T-helper 9 cell (primary cell): Measurements from ENCODE around the gene FNDC3B.
A peak's percentile ranks its signal among the peaks of the same experiment; 100 is the strongest.

Experiments
- DNase-seq: peaks from one replicate; pipeline ENCODE4 v3.0.0-alpha.2; 2020

Gene FNDC3B

DNA sequence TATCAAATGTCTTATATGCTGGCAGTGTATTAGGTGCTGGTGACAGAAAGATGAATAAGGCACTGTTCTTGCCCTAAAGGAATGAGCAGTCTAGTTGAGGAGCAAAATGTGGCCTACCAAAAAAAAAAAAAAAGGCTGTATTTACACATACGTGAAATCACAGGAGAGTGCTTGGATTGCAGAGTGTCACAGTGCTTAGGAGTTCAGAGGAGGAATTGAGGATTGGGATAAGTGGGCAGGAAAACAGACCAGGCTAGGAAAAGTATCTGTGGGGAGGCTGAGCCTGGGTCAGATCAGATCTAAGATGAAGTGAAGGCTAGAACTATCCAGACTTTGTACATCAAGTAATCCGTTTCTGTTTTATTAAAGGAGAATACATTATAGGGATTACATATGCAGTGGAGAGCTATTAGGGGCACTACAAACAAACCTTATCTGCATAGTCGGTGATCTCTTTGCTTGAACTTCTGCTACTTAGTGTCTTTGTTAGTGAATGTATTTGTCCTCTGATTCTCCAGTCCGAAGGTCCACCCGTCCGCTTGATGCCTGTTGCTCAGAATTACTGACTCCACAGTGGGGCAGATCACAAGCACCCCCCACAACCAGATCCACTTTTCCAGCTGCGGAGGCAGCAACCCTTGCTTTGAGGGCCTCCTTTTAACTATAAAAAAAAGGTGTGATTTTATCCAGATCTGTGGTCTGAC, 80.0 kb downstream of the FNDC3B start:
- no peak for DNase-seq

DNA sequence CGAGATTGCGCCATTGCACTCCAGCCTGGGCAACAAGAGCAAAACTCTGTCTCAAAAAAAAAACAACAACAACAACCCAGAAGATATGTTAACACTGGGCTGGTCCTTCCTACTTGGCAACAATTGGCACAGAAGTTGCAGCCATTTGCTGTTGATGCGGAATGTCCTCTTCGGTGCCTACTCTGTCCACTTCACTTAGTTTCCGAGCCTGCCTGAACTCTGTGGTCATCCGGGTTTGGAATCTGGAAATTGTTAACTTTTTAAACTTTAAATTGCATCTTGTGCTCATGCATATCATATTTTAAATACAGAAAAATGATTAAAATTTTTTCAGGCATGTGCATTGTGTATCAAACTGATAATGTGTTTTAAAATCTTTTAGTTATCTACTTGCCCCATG, 81.5 kb downstream of the FNDC3B start:
- DNase-seq, result no peak

DNA sequence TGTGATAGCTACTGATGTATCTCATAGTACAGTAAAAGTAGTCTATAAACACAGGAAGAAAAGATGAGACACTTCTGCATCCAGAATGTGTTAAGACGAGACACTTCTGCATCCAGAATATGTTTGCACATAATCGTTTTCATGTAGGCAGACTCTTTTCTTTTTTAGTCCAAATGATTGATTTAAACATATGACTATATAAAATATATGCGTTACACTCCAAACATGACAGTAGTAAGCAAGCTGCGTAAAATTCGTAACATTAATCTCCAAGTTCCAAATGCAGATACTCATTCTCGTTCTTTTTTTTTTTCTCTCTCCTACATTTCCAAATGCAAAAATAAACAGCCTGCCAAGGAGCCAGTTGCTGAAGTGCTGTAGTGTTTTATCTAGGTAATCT, 82.6 kb downstream of the FNDC3B start:
- DNase-seq, result no peak

DNA sequence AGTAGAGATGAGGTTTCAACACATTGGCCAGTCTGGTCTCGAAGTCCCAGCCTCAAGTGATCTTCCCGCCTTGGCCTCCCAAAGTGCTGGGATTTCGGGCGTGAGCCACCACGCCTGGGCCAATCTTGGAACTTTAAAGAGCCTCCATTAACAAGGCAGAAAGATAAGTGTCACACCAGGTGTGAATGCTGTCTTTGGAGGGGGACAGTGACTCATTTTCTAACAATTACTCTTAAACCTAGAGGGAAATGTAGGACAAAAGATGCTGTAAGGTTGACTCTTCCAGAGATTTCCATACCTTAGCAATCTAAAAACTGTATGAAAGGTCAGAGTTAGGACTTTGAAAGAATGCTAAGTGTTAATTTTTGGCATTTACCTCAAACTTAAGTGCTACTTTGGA, 84.9 kb downstream of the FNDC3B start:
- no peak for DNase-seq

DNA sequence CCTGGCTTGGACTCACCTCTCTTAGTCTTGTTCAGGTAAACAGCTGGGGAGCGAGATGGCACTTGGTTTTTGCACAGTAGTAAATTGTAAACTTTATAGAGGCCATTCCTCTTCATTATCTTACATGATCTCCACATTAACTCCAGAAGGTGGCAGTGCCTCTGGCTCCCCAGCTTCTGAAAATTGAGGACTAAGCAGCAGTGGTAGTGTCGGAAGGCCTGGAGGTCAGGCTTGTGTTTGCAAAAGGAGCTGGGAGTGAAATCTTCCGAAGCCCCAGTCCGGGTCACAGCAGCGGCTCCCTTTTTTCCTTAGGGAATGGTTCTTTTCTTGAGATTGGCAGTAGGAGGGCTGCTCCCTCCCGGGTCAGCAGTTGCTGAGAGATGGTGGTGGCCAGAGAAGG, 85.7 kb downstream of the FNDC3B start:
- DNase-seq, result no peak

DNA sequence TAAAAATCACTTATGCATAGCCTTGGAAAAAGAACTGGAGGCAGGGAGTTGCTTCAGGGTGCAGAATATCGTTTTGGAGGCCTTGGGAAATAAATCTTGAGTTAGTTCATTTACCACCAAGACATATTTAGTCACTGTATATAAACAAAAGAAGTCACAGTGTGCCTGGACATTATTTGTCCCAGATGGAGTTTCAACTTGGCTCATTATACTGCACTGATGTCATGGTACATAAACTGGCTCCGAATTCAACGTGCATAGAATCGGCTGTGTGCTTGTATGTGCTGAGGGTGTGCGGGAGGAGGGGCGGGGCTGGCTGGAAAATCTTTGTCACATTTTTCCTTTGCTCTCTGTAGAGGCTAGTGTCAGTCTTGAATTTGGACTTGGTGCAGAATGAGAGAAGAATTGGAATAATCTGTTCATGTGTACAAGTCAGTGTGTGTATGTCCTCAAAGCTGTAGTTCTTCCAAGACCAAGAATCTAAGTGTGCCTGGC, 86.6 kb downstream of the FNDC3B start:
- DNase-seq, result no peak

DNA sequence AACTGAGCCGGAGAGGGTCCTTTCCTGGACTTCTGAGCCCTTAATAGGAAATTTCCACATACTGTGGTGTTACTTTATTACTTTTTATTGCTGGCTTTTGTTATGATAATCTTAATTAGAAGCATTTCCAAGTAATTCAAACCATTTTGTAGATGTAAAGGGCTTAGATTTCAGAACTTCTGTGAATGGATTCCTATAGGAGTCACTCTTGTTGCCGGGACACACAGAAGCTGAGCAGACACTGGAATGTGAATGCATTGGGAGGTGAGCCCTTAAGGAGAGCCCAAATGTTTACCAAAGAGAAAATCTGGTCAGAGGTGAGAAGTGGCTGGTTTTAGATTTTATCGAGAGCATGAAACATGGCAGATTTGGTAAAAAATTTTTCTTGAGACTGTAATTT, 87.4 kb downstream of the FNDC3B start:
- DNase-seq, result no peak

DNA sequence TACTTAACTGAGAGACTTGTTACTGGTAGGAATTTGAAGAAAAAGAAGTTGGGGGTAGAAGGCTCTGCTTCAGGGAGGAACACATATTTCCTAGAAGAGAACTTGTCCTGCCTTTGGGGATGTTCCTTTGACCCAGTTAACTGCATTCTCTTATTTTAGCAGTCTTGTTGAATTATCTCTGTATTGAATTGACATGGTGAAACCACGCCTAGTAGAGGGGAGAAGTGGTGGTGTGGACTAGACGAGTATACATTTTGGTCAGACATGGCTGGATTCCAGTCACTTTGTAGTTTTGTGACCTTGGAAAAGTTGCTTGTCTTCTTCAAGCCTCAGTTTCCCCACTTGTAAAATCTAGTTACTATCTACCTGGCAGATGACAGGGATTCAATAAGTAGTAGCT, 87.8 kb downstream of the FNDC3B start:
- DNase-seq, result no peak

DNA sequence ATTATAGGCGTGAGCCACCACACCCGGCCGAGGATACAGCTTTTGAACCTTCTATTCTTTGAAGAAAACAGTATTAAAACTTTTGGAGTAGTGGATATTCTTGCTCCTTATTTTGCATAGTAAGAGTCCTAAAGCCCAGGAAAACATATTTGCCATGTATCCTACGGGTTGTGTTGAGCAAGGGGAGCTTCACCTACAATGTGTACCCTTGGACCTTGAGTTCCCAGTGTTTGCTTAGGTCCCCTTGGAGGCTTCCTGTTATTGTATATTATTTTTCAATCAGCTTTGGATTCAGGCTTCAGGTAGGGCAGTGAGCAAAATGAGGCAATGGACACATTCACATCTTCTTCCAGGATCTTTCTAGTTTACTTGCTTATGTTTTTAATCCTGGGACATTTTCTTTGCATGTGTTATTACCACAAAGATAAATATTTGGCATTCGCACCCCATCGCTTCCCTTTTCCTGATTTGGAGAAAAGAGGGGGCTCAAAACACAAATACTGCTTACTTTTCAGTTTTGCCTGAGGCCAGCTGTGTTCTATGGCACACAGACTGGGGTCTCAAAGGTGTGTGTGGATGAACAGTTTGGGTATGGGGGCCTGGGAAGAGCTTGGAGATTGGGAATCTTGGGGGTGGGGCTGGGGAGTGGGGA, 88.7 kb downstream of the FNDC3B start:
- DNase-seq, result no peak

DNA sequence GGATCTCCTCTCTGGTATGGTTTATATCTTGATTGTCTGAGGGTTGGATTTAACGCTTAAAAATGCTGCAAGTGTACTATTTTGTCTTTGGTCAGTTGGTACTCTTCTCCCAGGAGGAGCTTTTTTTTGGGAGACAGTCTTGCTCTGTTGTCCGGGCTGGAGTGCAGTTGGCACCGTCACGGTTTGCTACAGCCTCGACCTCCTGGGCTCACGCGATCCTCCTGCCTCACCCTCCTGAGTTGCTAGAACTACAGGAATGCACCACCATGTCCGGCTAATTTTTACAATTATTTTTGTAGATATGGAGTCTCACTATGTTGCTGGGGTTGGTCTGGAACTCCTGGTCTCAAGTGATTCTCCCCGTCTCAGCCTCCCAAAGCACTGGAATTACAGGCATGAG, 89.5 kb downstream of the FNDC3B start:
- no peak for DNase-seq

DNA sequence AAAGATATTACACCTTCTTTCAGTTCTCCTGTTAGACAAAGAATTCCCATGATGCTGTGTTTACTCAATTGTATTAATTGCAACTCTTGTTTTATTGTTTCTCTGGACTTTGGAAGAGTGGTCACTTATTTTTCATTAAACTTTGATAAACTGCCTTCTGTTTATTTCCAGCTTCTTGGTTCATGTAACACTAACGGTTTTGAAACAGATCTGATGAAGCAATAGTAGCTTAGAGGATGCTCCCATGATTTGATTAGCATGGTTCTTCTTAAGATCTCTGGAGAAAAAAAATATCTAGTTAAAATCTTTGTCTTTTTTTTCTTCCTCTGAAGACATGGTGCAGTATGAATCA, 90.1 kb downstream of the FNDC3B start:
- DNase-seq, result no peak

DNA sequence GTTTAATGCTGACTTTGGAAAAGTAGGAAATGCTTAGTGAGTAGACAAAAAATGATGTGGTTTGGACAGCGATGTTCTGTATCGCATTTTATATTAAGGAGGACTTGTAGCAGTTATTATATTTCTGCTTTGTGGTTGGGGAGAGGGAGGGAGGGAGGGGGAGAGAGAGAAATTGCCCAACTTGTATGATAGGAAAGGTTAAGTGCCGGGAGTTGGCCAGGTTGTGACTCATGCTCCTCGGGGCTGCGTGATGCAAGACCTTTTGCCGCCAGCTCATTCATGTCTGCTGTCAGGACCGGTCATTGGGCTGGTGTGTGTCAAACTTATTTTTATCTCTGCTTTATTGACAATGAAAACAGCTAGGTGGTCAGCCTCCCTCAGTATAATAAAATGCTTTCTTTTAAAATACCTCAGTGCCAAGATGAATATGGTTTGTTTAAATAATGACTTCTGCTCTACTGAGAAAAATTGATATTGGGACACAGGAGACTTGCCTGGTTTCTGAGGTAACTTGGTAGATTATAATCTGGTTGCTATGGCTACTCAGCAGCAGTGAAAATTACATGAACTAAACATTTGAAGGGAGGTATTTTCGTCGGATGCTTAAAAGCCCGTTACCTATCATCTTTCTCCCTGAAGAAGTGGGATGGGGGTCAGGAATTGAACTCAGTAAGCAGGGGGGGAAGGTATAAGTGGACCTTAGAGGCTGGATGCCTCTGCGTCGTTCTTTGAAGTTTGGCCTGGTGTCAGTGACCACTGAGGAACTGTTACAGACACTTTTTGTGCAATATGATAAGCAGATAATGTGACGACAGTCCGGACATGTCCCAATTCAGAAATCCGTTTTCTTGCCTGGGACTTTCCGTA, 90.7 kb downstream of the FNDC3B start:
- peak; percentile 52 for DNase-seq

DNA sequence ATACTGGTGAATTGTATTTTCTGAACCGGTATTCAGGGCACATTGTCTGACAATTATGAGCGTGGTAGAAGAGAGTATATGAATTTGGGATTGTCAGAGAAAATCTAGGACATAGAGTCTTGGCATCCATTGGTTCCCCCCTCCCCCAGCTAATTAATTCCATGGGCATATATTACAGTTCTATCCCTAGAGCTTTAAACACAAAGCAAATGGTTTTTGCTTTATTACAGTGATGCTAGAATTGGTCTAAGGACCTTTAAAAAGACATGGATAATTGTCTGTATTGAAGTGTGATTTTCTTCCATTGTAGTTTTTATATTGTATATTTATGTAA, 91.3 kb downstream of the FNDC3B start:
- DNase-seq, result no peak

DNA sequence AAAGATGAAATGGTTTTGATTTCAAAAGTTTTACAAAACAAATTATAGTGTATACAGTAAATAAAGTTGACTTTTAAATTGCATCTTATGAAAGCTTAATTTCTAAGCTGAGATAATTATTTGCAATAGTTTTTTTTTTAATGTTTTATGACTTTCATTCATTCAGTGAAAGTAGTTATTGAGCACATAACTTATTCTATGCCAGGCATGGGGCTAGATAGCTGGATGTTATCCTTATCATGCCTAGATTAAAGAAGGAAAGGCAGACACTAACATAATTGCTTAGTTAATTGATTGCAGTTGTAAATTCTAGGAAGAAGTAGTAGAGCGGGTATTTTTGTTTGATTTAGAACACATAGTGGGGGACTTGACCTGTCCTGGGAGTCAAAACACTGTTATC, 92.4 kb downstream of the FNDC3B start:
- no peak for DNase-seq

DNA sequence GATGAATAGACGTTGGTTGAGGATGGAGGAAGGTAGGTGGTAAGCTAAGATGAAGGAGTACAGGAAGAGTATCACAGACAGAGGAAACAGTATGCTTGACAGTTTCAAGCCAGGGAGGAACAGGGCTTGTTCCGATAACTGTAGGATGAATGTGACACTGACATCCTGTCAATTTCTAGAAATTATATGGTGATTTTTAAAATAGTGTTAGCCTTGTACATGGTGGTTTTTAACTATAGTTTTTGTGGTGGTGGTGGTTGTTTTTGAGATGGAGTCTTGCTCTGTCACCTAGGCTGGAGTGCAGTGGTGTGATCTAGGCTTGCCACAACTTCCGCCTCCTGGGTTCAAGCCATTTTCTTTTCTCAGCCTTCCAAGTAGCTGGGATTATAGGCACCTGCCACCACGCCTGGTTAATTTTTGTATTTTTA, 92.8 kb downstream of the FNDC3B start:
- no peak for DNase-seq

DNA sequence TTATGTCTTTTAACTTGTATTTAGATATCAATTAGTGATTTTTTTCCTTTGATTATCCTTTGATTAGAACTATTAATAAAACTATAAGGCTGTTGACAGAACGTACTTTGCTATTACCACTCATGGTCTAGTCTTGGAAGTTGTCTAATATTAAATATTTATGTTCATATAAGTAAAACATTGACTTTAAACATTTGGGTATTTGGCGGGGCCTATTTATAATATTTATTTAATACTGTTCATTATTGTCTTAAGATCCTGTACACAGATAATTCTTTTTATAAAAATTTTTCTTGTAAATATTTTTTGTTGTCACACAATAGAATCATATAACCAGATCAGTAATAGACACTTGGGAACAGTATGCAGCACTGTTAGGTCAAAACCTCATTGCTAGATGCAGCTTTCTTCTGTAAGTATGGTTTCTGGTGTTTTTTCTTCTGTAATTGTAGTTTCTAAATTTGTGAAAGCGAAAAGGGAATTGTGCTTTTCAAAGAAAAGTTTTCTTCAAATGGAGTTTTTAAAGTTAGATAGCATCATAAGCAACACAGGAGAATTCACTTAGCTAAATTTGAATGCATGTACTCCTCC, 93.4 kb downstream of the FNDC3B start:
- DNase-seq, result no peak

DNA sequence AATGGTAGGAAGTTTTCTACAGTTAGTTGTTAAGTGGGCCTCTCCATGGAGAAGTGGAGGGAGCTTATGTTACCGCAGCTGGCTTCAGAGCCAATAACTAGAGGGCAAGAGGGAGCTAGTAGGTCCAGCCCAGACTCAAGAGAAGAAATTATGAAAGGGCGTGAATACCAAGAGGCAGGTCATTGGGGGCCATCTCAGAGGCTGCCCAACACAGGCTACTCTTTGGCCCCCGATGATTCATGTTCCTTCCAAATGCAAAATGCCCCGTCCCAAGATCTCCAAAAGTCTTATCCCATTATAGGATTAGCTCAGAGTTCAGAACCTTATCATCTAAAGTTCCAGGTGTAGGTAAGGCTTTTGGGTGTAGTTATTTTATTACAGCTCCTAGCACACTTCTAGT, 94.5 kb downstream of the FNDC3B start:
- DNase-seq, result no peak

DNA sequence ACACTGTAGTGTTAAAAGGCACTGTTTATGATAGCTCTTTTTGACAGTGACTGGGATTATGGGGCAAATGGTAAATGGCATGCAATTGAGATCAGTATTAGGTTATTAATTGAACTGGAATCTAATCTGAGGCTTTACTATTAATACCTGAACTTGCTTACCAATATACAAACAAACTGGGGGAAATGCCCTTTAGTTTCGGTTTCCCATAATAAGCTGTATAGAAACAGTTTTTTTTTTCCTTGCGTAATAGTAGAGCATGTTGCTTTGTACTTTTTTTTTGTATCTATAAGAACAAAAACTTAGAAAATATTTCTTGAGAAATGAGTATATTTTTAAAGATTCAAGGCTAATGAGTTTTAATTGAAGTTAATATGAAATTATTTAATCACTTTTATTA, 95.0 kb downstream of the FNDC3B start:
- no peak for DNase-seq

DNA sequence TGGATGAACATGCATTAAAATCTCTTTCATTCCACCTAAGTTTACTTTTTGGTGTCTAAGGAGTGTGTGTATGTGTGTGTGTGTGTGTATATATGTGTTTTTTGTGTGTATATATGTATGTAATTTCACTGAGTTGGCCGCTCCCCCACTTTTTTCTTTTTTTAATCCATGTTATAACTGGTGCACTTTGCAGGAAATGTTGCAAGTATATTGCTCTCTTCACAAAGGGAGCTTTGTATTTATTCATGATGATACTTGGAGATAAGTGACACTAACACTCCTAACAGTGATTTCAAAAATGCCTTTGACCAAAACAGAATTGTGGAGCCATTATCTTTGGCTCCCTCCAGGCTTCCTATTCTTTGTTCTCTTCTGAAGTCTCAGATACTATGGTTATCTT, 95.8 kb downstream of the FNDC3B start:
- no peak for DNase-seq

DNA sequence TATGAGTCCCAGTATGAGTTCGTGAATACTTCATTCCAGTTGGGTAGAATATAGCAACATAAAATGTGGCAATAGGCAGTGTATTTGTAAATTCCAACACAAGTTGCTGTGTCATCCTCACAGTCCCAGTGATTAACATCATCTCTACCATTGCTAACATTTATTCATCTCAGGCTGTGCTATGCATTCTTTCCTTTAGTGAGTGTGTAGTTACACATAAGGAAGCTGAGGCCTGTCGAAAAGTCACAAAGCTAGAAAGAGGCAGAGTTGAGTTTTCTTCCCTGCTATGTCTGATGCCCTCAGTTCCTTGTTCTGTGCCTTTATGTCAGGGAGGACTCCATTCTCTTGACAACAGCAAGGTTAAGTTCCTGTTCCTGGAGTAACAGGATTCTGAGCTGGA, 96.4 kb downstream of the FNDC3B start:
- DNase-seq, result no peak

DNA sequence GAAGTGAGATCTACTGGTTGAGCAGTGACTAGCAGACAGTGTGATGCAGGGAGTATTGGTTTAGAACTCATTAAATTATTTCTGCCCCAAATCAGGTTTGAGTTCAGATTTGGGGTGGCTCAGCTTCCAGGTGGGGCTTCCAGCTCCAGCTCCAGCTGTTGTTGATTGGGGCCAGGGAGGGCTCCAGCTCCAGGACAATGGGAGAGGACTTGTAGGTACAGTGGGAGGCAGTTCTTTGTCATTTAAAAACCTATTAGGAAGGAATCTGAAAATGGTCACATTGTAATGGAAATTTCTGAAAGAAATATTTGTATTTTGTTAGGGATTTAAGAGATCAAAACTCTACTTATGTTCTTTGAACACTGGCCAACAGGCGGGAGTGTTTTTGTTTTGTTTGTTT, 97.0 kb downstream of the FNDC3B start:
- no peak for DNase-seq

DNA sequence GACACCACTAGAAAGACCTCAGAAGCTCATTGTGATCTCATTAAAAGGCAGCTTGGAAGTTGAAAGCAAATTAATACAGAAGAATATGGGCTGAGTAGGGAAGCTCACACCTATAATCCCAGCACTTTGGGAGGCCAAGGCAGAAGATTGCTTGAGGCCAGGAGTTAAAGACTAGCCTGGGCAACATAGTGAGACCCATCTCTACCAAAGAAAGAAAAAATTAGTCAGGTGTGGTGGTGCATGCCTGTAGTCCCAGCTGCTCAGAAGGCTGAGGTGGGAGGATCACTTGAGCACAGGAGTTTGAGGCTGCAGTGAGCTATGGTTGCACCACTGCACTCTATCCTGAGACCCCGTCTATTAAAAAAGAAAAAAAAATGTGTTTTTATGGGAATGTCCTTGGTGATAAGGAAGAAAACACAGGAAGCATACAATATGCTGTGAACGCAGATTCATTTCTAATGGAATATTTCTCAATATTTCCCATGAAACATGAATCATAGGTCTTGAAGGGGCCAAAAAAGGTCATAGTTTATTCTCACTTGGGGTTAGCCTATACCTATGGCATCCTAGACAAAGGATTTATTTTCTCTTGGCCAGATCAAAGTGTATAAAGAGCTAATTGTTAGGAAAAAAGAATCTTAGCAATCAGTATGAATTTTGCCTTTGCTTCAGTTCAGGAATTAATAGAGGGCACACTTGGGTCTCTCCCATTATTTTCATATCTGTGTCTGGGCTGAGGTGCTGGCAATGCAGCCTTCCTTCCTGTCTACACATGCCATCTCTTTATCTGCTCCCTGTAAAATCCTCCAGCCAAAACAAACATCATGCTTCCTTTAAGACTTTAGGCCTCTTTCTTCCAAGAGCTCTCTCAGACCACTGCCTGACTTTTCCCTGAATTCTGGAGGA, 98.2 kb downstream of the FNDC3B start:
- no peak for DNase-seq

DNA sequence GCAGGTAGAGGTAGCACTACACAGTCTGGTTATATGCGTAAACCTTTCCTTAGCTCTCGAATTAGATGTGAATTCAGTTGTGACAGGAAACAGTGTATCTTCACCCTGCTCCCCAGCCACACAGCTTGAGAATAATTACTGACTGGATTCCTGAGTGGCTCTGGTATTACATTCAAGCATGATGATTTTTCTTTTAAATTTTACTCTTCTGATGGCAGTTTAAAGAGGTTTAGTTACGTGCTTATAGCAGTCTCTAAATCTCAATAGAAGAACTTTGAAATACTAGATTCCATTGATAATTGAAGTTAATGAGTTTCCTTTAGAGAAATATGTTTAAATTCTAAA, 98.8 kb downstream of the FNDC3B start:
- DNase-seq, result no peak
